GM18520 (cell line): Measurements from ENCODE around the gene ZNF486.
"Not testable (repeated sequence)": the region's sequence is repeated elsewhere in the genome, so short reads cannot be mapped to it uniquely, and the experiment has no call there.

Experiments
- ATAC-seq: cut with Tn5 transposase; IDR thresholded peaks from one replicate; pipeline ENCODE4 v1.9.1; 2021; ENCODE audit not compliant: unreplicated experiment

The ZNF486 gene

GRCh38 chr19:20221605-20222004, 54.6 kb downstream of the ZNF486 start:
- ATAC-seq = not testable (repeated sequence)

- no peak for ATAC-seq
Observed at GRCh38 chr19:20233105-20233504, 66.1 kb downstream of the ZNF486 start.

- ATAC-seq = no peak
Observed at GRCh38 chr19:20235156-20235555, 68.1 kb downstream of the ZNF486 start.

- ATAC-seq = no peak
Observed at GRCh38 chr19:20237773-20238623, 71.0 kb downstream of the ZNF486 start.

- ATAC-seq = no peak
Observed at GRCh38 chr19:20243629-20244028, 76.6 kb downstream of the ZNF486 start.

- no peak for ATAC-seq
Observed at GRCh38 chr19:20244356-20244755, 77.3 kb downstream of the ZNF486 start.

- ATAC-seq = no peak
Observed at GRCh38 chr19:20245309-20245708, 78.3 kb downstream of the ZNF486 start.

GRCh38 chr19:20247016-20247683, 80.1 kb downstream of the ZNF486 start:
- no peak for ATAC-seq

- ATAC-seq = not testable (repeated sequence)
Observed at GRCh38 chr19:20248258-20248657, 81.2 kb downstream of the ZNF486 start.
